ENCODE measurements around the gene GUF1.

GUF1 gene, protein sequence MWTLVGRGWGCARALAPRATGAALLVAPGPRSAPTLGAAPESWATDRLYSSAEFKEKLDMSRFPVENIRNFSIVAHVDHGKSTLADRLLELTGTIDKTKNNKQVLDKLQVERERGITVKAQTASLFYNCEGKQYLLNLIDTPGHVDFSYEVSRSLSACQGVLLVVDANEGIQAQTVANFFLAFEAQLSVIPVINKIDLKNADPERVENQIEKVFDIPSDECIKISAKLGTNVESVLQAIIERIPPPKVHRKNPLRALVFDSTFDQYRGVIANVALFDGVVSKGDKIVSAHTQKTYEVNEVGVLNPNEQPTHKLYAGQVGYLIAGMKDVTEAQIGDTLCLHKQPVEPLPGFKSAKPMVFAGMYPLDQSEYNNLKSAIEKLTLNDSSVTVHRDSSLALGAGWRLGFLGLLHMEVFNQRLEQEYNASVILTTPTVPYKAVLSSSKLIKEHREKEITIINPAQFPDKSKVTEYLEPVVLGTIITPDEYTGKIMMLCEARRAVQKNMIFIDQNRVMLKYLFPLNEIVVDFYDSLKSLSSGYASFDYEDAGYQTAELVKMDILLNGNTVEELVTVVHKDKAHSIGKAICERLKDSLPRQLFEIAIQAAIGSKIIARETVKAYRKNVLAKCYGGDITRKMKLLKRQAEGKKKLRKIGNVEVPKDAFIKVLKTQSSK

DNA sequence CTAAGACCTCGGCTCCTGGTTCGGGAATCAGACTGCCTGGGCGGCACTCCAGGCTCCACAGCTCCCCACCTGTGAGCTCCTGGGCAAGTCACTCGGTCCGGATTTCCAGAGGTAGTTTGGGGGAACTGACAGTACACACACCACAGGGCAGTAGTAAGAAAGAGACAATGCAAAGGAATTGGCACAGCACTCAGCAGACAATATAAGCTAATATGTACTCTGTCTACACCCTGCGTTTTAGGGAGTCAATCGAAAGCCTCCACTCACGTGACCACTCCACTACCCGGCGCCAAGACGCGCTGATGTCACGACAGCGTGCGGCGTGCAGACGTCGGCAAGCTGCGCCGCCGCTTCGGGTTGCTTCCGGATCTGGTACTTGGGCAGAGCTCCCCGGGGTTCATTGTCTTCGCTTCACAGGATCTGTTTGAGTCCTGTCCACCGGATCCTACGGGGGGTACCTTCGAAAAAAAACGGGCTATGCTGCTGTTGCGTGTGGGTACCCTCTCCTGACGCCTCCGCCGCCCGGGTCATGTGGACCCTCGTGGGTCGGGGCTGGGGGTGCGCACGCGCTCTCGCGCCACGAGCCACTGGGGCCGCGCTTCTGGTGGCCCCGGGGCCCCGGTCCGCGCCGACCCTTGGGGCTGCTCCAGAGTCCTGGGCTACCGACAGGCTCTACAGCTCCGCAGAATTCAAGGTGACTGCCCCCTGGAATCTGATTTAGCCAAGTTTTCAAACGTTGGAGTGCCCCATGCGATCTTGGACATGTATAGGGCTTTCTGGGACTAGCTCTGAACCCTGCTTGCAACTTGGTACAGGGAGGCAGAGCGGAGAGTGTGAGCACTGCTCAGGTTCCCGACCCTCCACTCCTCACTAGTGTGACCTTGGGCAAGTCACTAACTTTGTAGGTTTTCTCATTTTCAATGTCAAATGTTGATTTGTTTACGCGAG, at the start of gene GUF1:
Gene GUF1, plus strand, starts transcription at position 327 of the 948 bp plus-strand sequence. Its CDS starts 203 bp downstream, at position 530.
- DNase-seq (ENCODE audit: low spot score) = peak; percentile 87

DNA sequence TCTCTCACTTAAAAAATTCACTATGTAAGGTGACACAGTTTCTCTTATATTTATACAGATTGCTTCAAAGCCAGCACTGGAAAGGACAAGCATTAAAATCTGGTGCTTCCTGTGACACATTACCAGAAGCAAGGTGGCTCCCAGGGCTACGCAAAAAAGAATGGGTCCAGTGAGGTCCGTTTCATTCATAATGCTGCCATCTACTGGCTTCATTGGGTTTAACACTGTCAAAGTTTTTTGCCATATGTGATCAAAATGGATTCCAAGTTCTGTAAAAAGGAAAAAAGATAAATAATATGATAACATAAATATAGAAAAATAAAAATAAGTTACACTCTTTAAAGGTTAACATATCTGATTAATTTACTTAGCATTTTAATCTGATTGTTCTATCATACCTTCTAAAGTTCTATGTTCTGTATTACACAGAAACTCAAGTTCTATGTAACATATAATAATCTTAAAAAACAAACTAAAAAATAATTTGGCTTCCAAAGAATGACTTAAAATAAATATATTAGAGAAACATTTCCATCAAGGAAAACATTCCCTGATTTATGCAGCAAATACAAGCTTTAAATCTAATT, 48.8 kb upstream of the GUF1 start:
- DNase-seq (ENCODE audit: low spot score) = peak; percentile 58

DNA sequence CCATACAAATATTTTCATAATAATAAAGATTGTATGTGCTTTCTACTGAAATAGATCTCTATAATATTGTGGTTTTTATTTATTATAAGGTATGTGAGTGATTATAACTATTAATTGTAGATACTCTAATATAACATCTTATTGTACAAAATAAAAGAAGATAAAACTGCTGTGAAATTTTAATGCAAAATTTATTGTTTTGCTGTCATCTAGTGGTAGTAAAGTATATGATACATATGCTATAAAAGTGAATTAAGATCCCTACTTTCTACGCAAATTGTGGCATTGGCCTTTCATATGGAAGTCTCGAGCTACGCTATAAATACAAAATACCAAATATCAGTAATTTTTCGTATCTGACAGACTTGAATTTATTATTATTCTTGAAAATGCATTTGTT, 46.1 kb upstream of the GUF1 start:
- no peak for DNase-seq (ENCODE audit: low spot score)

DNA sequence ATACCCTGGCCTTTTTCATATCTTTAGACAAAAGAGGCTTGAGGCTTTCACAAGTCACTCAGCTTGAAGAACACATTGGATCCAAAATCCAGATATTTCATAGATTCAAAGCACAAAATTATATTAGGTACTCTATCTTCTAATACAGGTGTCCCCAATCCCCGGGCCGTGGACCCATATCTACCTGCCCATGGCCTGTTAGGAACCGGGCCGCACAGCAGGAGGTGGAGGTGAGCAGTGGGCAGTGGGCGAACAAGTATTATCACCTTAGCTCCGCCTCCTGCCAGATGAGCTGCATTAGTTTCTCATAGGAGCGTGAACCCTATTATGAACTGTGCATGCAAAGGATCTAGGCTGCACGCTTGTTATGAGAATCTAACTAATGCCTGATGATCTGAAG, 45.5 kb upstream of the GUF1 start:
- no peak for DNase-seq (ENCODE audit: low spot score)

DNA sequence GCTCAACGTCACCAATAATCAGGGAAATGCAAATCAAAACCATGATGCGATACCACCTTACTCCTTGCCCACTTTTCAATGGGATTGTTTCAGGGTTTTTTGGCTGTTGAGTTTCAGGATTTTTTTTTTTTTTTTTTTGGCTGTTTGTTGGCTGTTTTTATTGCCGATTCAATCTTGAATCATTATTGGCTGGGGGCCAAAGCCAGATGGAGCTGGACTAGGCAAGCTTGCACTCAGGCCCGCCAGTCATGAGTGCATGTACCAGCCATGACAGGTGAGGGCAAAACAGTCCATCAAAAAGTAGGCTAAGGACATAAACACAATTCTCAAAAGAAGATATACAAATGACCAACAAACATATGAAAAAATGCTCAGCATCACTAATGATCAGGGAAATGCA, 40.1 kb upstream of the GUF1 start:
- DNase-seq (ENCODE audit: low spot score) = no peak

DNA sequence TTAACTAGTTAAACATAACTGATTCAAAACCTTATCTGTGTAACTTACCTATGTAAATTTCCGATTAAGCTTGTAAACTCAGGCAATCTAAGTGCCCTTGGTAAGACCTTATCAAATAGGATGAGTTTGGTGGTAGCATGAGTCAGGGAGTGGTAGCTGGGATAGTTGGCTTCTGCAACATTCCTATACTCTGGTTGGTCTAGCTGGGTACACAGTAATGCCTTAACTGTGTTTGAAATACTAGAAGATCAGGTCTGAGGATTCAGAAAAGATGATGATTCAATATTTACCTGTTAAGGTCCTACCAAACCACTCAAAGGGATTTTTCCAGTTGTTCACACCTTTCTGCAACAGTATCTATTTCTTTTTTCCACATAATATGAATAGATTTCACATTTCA, 32.1 kb upstream of the GUF1 start:
- no peak for DNase-seq (ENCODE audit: low spot score)

DNA sequence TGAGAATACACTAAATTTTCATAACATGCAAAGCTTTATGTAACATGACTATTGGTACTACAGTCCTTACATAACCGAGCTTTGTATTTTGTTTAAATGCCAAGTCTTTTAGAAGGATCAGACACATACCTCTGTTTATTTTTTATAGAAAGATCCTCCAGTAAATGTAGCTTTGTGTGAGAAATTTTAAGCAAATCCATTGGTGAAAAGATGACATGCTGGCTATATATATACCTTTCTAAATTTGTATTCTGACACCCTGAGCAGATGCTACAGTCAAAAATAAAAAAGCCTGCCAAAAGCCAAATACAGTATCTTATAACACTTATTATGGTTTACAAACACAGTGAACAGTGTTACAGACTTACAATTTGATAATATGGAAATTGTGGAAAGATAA, 26.8 kb upstream of the GUF1 start, which contains the start of gene YIPF7:
Gene YIPF7, minus strand, starts transcription at position 201 of the 400 bp plus-strand sequence. CDS start 1,525 bp downstream, outside the sequence.
- no peak for DNase-seq (ENCODE audit: low spot score)

DNA sequence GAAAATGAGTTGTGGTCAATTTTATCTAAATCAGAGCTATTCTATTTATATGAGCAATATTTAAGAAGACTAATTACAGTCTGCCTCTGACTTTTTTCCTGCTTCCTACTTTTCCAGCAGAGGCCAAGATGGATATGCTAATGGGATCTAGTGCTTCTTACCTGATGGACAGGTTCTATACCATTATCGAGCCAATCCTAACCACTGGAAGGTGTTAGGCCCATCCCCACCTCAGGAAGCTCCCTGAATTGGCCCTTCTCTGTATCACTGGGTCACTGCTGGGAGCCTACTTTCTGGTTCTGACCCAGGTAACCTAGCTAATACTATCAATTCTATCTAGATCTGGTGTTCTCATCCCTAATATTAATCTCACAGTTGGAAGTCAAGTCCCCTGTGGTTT, 26.2 kb upstream of the GUF1 start:
- DNase-seq (ENCODE audit: low spot score) = no peak

DNA sequence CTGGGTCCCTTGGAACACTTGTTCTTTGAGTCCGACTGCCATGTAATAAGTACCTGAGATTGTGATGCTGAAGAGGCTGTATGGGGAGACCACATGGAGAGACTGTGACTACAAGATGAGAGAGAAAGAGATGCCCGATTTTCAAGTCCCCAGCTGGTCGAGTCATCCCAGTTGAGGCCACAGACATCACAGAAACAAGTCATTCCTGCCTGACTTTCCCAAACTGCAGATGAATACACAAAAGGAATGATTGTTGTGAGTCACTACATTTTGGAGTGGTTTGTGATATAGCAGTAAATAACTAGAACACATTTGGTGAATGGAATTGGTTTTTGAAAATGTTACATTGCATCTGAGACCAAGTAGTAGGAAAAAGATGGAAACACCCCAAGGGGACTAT, 17.8 kb upstream of the GUF1 start:
- DNase-seq (ENCODE audit: low spot score) = no peak

DNA sequence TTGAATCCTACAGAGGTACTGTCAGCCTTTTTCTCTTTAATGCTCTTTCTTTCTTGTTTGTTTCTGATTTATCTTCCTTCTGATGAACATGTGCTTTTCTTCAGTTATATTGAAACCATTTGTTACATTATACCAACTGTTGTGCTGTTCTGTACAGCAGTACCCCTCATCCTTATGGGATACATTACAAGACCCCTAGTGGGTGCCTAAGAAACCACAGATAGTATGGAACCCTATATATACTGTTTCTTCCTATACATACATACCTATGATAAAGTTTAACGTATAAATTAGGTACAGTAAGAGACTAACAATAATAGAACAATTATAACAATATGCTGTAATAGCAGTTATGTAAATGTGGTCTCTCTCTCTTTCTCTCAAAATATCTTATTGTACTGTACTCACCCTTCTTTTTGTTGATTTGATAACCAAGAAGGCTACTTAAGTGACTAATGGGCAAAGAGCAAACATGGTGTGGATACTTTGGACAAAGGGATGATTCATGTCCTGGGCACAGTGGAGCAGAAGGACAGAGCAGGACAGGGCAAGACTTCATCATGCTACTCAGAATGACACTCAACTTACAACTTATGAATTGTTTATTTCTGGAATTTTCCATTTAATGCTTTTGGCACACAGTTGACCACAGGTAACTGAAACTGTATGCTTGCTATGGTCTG, 16.1 kb upstream of the GUF1 start:
- DNase-seq (ENCODE audit: low spot score) = no peak

DNA sequence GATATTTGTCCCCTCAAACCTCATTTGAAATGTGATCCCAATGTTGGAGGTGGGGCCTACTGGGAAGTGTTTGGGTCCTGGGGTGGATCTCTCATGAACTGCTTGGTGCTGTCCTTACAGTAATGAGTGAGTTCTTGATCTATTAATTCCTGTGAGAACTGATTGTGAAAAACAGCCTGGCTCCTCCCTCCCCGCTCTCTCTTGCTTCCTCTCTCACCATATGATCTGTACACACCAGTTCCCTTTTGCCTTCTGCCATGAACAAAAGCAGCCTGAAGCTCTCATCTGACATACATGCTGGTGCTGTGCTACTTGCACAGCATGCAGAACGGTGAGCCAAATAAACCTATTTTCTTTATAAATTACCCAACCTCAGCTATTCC, 15.6 kb upstream of the GUF1 start:
- DNase-seq (ENCODE audit: low spot score) = no peak

DNA sequence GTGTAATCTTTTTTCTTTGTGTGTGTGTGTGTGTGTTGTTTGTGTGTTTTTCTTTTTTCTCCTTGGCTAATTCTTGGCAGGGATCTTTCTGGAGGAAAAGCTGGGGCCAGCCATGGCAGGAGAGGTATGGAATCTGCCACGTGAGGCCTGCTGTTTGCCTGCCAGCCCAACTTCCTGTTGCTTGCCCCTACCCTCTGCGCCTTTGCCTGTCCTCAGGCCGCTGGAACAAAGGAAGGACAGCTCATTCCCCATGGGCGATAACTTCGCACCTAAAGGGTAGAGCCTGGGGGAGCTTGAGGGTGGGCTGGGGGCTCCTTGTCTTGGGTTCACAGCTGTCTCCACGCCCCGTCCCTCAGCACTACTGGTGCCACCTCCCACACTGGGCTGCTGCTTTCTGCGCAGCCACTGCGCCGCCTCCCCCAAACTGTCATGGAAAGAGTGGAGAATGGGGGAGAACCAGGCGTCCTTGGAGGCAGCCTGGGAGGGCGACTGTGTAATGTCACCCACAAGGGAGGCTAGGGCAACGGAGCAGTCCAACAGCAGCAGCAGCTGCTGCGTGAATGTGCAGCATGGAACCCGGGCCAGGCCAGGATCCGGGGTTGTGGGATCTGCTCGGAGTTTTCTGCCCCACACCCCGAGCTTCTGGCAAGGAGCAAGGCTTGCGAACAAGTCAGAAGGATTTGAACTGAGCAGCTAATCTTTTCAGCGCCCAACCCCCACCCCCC, 14.5 kb upstream of the GUF1 start:
- no peak for DNase-seq (ENCODE audit: low spot score)

DNA sequence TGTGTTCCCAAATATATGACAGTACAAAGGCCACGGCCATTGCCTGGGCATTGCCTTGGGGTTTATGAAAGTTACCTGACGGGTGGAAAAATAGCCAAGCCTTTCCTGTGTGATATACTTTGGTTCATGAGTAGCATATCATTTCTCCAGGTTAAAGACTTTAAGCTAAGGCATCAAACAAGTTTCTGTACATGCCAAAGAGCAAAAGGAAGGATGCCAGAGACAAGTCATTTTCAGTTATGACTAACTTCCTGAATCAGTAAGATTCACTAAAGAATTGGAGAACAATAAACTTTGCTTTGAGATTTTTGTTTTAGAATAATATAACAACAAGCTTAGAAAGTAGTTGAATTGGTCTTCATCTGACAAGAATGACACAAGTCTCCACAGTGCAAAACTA, 9.7 kb upstream of the GUF1 start:
- no peak for DNase-seq (ENCODE audit: low spot score)

DNA sequence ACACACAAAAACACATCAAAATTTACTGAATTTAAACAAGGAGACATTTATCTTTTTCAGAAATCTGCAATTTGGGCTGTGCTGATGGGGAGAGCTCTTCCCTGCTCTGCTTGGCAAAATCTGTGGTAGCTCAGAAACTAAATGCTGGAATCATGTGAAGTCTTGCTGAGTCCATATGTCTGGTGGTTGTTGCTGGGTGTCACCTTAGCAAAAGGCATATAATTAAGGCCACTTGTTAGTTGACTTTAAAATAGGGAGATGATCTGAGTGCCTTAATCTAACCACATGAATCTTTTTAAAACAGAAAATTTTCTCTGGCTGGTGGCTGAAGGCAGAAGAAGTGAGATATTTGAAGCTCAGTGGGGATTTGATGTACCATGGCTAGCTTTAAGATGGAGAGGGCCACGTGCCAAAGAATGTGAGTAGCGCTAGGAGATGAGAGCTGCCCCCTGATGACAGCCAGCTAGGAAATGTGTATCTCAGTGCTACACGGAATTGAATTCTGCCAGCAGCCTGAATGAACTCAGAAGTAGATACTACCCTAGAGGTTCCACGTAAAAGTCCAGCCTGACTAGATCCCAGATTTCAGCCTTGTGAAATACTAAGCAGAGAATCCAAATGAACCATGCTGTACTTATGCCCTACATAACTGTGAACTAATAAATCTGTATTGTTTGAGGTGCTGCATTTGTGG, 7.6 kb upstream of the GUF1 start:
- no peak for DNase-seq (ENCODE audit: low spot score)

DNA sequence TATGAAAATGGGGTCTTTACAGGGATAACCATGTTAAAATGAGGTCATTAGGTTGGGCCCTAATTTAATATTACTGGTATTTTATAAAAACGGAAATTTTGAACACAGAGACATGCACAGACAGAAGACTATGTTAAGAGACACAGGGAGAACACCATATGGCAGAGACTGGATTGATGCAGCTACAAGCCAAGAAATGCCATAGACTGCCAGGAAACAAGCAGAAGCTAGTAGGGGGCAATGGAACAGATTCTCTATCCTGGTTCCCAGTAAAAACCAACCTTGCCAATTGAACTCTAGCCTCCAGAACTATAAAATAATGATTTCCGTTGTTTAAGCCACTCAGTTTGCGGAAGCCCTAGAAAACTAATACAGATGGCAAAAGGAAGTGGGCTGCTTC, 6.6 kb upstream of the GUF1 start:
- DNase-seq (ENCODE audit: low spot score) = no peak

DNA sequence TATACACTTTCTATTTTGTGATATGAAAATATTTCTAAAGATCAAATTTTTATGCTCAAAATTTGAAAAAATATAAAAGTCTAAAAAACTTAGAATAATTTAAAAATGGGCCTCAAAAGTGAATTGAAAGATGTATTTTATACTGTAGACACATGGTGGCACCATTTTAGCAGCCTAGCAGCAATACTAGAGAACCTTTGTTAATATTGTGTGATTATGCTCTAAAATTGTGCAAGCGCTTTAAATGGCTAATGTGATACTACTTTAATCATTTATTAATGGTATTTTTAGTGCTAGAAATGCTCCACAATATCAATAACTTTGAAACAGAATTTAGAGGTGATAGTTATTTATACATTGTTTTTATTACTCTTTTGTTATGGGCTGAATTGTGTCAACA, 3.7 kb upstream of the GUF1 start:
- no peak for DNase-seq (ENCODE audit: low spot score)

DNA sequence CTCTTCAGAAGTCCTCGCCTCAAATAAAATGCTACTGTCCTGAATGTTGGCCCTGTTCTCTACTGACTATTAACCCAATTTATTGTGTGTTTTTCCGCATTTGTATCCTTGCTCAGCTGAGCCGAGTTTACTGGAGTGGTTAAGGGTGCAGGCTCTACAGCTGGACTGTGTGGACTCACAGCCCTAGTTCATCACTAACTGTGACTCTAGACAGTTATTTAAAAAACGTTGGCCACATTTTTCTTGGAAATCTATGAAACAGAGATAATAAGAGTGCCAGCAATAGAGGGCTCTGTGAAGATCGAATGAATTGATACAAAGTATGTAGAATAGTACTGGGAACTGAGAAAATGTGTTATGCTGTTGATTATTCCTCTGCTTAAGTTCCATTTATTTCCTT, 2.9 kb upstream of the GUF1 start:
- DNase-seq (ENCODE audit: low spot score) = no peak

DNA sequence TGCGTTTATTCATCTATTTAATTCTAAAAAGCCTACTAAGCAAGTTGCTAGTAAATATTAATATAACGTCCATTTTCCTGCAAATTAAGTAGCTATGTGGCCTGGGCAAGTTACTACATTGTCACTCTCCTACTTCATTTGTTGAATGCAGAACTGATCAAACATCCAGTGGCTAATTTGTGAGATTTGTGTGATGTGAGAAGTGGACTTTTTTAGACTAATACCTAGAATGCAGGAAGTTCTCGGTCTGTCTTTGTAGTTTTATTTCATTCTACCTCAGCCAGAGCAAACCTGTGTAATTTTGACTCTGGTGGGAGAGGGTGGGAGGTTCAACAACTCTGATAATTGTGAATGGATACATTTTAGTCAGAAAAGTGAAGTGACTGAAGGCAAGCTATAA, 840 bp downstream of the GUF1 start:
- DNase-seq (ENCODE audit: low spot score) = no peak

DNA sequence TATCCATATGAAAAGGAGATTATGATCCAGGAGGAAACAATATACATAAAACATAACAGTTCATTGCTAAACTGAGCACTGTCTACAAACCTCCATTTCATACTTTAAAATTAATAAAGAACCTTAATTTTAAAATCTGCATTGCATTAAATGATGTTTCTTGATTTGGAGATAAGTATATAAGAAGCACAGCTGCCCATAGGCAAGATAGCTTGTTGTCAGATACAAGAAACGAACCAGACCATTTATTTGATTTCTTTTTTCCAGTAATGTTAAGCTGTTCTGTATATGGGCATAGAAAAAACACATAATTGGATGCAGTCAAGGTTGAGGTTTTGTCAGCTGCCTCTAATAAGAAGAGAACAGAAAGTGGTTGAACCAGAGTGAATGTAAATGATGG, 6.4 kb downstream of the GUF1 start:
- DNase-seq (ENCODE audit: low spot score) = no peak

DNA sequence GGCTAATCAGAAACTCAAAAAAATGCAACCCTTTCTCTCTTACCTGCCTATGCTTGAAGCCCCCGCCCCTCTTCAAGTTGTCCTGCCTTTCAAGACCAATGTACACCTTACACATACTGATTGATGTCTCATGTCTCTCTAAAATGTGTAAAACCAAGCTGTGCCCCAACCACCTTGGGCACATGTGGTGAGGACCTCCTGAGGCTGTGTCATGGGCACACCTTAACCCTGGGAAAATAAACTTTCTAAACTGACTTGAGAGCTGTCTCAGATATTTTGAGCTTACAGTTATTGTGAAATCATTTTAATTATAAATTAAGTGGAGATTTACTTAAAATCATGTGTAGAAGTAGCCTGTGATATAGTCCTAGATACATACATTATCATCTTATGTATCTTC, 22.2 kb downstream of the GUF1 start:
- no peak for DNase-seq (ENCODE audit: low spot score)

All from CD4-positive, alpha-beta T cell treated with Interleukin-15 for 4 hours (primary cell).